ACC112 (cell line): ENCODE results near the gene TAGLN3.

ENCODE experiments used
- H2AFZ ChIP-seq: fragments of 200-600 bp; sonication (generic); one replicate; pipeline ENCODE4 v1.6.0; 2017; ENCODE audit warnings: antibody characterized with exemption, low read length; ENCODE audit not compliant: unreplicated experiment
- H3K27ac ChIP-seq: fragments of 200-600 bp; sonication (generic); 2 replicates; pipeline ENCODE4 v1.5.1; 2014; ENCODE audit warnings: low read depth, mild to moderate bottlenecking, antibody characterized with exemption, low read length, moderate library complexity
- H3K27me3 ChIP-seq: fragments of 200-600 bp; sonication (generic); 2 replicates; pipeline ENCODE4 v1.6.1; 2014; ENCODE audit warnings: mild to moderate bottlenecking, antibody characterized with exemption, low read length, moderate library complexity, mixed read lengths; ENCODE audit not compliant: insufficient read depth
- H3K36me3 ChIP-seq: fragments of 200-600 bp; sonication (generic); 2 replicates; pipeline ENCODE4 v1.6.1; 2016; ENCODE audit warnings: mild to moderate bottlenecking, antibody characterized with exemption, low read length, moderate library complexity, mixed read lengths; ENCODE audit not compliant: insufficient read depth
- H3K4me1 ChIP-seq: fragments of 200-600 bp; sonication (generic); one replicate; pipeline ENCODE4 v1.6.1; 2016; ENCODE audit warnings: low read length, mixed read lengths; ENCODE audit not compliant: insufficient read depth, unreplicated experiment, control insufficient read depth
- H3K4me3 ChIP-seq: fragments of 200-600 bp; sonication (generic); 2 replicates; pipeline ENCODE4 v1.5.1; 2014; ENCODE audit warnings: mild to moderate bottlenecking, low read depth, low read length
- H3K79me2 ChIP-seq: fragments of 200-600 bp; sonication (generic); one replicate; pipeline ENCODE4 v1.6.0; 2016; ENCODE audit warnings: low read length; ENCODE audit not compliant: control insufficient read depth, unreplicated experiment, insufficient read depth

The TAGLN3 gene

GRCh38 chr3:112009670-112010069 lies 10.9 kb downstream of the TAGLN3 start:
- peaks cover 14% of the 10 kb centered on the region for H3K4me1 ChIP-seq
- H3K4me3 ChIP-seq, result no peak overlapping the region
- no peaks in the 10 kb centered on the region for H3K36me3 ChIP-seq
- no peaks in the 10 kb centered on the region for H3K27me3 ChIP-seq
- H2AFZ ChIP-seq, result no peak overlapping the region
- no peak overlapping the region for H3K27ac ChIP-seq
- no peaks in the 10 kb centered on the region for H3K79me2 ChIP-seq

DNA sequence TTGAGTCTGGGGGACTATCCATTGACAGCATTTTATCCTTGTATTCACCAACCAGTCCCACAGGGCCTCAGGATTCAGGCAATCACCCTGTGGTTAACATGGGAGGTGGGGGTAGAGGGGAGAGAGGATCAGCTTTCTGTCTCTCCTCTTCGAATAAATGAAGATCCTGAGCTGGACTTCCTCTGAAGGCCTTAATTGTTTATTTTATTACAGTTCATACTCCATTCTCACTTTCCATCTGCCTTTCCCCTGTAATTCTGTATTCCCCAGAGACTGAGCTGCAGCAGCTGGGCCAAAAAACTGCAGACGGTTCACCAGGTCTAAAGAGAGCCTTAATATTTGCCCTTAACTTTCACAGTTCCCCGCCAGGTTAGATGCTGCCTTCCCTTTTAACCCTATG lies 11.9 kb downstream of the TAGLN3 start:
- Histone ChIP-seq H3K4me1 (peaks cover 7% of the 10 kb centered on the region), H3K27me3 (no peaks in the 10 kb centered on the region), H2AFZ (no peak overlapping the region), H3K27ac (no peak overlapping the region), H3K4me3 (no peak overlapping the region), H3K36me3 (no peaks in the 10 kb centered on the region), H3K79me2 (no peaks in the 10 kb centered on the region)

DNA sequence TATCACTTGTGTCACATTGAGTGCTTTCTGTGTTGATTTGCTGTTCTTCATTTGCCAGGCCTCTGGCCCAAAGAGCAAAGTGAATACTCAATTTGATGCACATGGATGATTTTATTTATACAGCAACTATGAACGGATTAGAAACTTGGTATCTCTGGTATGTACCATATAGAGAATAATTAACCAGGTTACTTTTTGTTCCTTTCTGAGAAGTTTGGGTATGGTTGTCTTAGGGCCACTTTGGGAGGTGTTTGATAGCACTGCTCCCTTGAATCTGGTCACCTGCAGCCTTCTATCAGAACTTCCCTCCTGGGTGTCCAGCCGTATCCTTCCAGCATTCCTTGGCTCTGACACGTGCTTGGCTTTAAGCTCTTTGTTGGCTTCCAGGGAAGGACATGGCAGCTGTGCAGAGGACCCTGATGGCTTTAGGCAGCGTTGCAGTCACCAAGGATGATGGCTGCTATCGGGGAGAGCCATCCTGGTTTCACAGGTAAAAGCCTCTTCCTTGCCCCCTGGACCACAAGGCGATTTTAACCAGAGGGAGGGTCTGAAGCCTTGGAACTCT lies 12.7 kb downstream of the TAGLN3 start:
- Histone ChIP-seq H3K36me3 (no peaks in the 10 kb centered on the region), H3K27me3 (no peaks in the 10 kb centered on the region), H3K4me3 (no peak overlapping the region), H3K79me2 (no peaks in the 10 kb centered on the region), H3K4me1 (peaks cover 7% of the 10 kb centered on the region), H2AFZ (no peak overlapping the region), H3K27ac (no peak overlapping the region)

- H3K4me3 ChIP-seq, result no peak overlapping the region
- no peaks in the 10 kb centered on the region for H3K27me3 ChIP-seq
- peaks cover 6% of the 10 kb centered on the region for H3K4me1 ChIP-seq
- no peak overlapping the region for H3K27ac ChIP-seq
- no peaks in the 10 kb centered on the region for H3K79me2 ChIP-seq
- no peak overlapping the region for H2AFZ ChIP-seq
- H3K36me3 ChIP-seq, result no peaks in the 10 kb centered on the region
Observed at GRCh38 chr3:112012205-112012992, 13.7 kb downstream of the TAGLN3 start.

DNA sequence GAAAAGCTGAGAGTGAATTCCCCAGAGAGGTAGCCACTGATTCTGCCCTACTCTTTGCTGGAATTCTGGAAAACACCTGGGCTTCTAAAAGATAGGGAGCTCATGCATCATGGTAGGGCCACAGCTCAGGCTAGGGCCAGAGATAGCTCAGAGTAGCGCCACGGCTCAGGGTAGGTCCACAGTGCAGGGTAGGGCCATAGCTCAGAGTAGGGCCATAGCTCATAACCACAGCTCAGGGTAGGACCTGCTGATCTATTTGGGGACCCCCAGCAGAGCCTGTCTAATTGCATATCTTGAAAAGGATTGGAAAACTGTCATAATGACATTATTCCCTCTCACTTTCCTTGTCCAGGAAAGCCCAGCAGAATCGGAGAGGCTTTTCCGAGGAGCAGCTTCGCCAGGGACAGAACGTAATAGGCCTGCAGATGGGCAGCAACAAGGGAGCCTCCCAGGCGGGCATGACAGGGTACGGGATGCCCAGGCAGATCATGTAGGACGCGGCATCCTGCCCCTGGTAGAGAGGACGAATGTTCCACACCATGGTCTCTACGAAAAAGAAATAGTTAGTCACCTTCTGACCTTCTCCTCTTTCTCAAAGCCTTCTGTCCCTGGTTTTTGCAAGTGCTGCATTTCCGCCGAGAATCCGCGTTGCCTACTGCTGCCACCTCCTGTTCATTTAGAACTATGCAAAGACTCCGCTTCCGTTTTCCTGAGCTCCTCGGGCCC lies 14.5 kb downstream of the TAGLN3 start:
- Histone ChIP-seq H3K27me3 (no peaks in the 10 kb centered on the region), H3K4me3 (no peak overlapping the region), H3K27ac (no peak overlapping the region), H3K79me2 (no peaks in the 10 kb centered on the region), H3K4me1 (no peaks in the 10 kb centered on the region), H3K36me3 (no peaks in the 10 kb centered on the region), H2AFZ (peak overlapping the region; percentile 46)

- Histone ChIP-seq H3K36me3 (no peaks in the 10 kb centered on the region), H3K4me3 (no peak overlapping the region), H3K4me1 (no peaks in the 10 kb centered on the region), H3K27ac (no peak overlapping the region), H3K79me2 (no peaks in the 10 kb centered on the region), H3K27me3 (no peaks in the 10 kb centered on the region), H2AFZ (no peak overlapping the region)
Observed at GRCh38 chr3:112013784-112014143, 15.0 kb downstream of the TAGLN3 start.

DNA sequence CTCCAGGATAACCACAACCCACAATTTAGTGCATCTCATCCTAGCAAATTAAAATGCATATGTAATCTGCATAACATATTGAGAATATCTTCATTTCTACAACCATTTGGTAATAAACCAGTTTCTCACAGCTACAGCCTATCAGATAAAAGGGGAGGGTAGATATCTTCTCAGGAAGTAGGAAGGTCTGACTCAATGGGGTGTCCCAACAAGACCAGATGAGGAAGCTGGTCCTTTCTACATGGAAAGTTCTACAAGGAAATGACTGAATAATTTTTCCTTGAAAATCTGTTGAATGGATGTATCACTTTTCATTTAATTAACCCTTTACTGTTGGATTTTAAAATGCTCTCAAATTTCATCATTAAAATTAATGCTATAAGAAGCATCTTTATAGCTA lies 18.4 kb downstream of the TAGLN3 start:
- Histone ChIP-seq H3K4me3 (no peak overlapping the region), H3K79me2 (no peaks in the 10 kb centered on the region), H3K36me3 (no peaks in the 10 kb centered on the region), H3K27me3 (no peaks in the 10 kb centered on the region), H2AFZ (no peak overlapping the region), H3K4me1 (no peaks in the 10 kb centered on the region), H3K27ac (no peak overlapping the region)

DNA sequence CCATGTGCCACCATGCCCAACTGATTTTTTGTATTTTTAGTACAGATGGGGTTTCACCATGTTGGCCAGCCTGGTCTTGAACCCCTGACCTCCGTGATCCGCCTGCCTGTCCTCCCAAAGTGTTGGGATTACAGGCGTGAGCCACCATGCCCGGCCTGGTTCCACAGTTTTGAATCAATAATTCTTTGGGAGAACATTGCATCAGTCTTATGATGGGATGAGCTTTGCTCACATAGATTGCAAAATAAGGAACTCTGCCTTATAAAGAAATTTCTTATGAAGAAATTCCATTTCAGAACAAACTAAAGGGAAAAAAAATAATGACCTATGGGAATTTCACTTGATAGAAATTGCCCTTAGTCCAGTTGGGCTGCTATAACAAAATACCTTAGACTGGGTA lies 20.0 kb downstream of the TAGLN3 start:
- H3K36me3 ChIP-seq, result no peaks in the 10 kb centered on the region
- H3K4me3 ChIP-seq, result no peak overlapping the region
- no peaks in the 10 kb centered on the region for H3K79me2 ChIP-seq
- H2AFZ ChIP-seq, result no peak overlapping the region
- H3K4me1 ChIP-seq, result no peaks in the 10 kb centered on the region
- no peaks in the 10 kb centered on the region for H3K27me3 ChIP-seq
- no peak overlapping the region for H3K27ac ChIP-seq

GRCh38 chr3:112019716-112020115 lies 21.0 kb downstream of the TAGLN3 start:
- H3K79me2 ChIP-seq, result no peaks in the 10 kb centered on the region
- H3K27me3 ChIP-seq, result no peaks in the 10 kb centered on the region
- no peaks in the 10 kb centered on the region for H3K36me3 ChIP-seq
- no peak overlapping the region for H2AFZ ChIP-seq
- no peaks in the 10 kb centered on the region for H3K4me1 ChIP-seq
- H3K4me3 ChIP-seq, result no peak overlapping the region
- H3K27ac ChIP-seq, result no peak overlapping the region

DNA sequence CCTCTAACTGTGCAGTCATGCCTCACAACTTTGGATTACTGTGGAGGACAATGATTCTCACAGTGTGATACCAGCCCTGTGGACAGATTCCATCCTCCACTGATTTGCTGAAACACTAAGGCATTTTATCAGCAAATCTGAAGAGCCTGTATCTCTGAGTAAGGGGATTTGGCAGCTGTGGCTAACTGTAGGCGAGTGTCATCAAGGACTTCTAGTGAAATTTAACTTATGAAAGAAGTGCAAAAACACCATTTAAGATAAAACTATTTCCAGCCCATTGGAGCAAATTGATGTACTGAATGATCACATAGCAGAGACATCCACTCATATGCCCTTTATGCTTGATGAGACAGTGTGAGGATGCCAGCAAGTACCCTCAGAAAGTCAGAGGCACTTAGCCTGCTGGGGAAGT lies 22.0 kb downstream of the TAGLN3 start:
- Histone ChIP-seq H3K4me1 (no peaks in the 10 kb centered on the region), H3K79me2 (no peaks in the 10 kb centered on the region), H3K36me3 (no peaks in the 10 kb centered on the region), H3K27ac (no peak overlapping the region), H2AFZ (no peak overlapping the region), H3K27me3 (no peaks in the 10 kb centered on the region), H3K4me3 (no peak overlapping the region)

DNA sequence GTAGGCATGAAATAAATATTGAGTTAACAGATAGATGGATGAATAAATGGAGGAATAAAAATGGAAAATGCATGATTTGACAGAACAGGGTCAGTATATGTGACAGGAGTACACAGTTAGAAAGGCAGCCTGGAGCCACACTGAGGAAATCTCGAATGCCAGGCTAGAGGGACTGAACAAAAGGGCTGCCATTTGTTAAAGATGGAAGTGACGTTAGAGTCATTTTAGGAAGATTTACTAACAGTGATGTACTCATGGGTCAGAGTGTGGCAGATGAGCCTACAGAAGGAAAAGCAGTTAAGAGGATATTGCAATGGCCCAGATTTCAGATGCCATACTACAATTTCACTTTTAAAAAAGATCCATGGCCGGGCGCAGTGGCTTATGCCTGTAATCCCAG lies 28.4 kb downstream of the TAGLN3 start:
- H3K27ac ChIP-seq, result no peak overlapping the region
- no peak overlapping the region for H2AFZ ChIP-seq

More for the DNA sequence above, 28.4 kb downstream of the TAGLN3 start:
- H3K4me3 ChIP-seq, result no peak overlapping the region
- no peaks in the 10 kb centered on the region for H3K27me3 ChIP-seq
- no peaks in the 10 kb centered on the region for H3K79me2 ChIP-seq
- no peaks in the 10 kb centered on the region for H3K4me1 ChIP-seq
- no peaks in the 10 kb centered on the region for H3K36me3 ChIP-seq
